Astrocyte of the spinal cord (primary cell): ENCODE results near the gene UBA7.
"Not testable (repeated sequence)": the region's sequence is repeated elsewhere in the genome, so short reads cannot be mapped to it uniquely, and the experiment has no call there.

Experiments
- DNase-seq: peaks from one replicate; pipeline ENCODE4 v3.0.0; 2011; ENCODE audit warnings: low read depth, low spot score
- H3K4me3 ChIP-seq: 2 replicates; pipeline ENCODE4 v1.5.1; 2011; ENCODE audit warnings: low read depth, mild to moderate bottlenecking, low read length, moderate library complexity
- in situ Hi-C: cut with HindIII; loops from 2 replicates; pipeline ENCODE4 v1.10.0; 2017; ENCODE audit warnings: low sequenced_read_pairs
- TF ChIP-seq, protein P1 (sequence below): IDR thresholded peaks from 2 replicates; pipeline ENCODE4 v1.5.1; 2012; ENCODE audit warnings: low read depth, mild to moderate bottlenecking, low read length, inconsistent platforms

Gene UBA7

GRCh38 chr3:49790626-49791411 is 22.9 kb downstream of the UBA7 start:
- H3K4me3 ChIP-seq, result no peak overlapping the region

DNA sequence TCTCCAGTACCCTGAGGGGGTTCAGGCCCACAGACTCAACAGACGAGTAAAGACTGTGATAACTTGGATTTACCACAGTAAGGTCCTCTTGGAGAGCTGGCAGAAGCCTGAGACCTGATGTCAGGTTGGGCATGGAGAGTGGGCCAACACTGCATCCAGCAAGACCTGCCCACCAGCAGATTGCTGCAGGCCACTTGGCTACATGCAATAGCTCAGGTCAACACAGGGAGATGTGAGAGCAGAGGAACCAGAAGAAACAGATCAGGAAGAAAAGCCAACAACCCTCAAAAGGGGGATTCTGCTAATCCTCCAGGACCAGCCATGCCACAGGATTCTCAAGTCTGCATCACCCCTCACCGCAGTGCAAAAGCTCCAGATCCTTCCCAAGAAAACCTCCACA is 25.7 kb downstream of the UBA7 start:
- no peak overlapping the region for H3K4me3 ChIP-seq

More at GRCh38 chr3:49790626-49791411, 22.9 kb downstream of the UBA7 start:
- TF ChIP-seq, protein P1, sequence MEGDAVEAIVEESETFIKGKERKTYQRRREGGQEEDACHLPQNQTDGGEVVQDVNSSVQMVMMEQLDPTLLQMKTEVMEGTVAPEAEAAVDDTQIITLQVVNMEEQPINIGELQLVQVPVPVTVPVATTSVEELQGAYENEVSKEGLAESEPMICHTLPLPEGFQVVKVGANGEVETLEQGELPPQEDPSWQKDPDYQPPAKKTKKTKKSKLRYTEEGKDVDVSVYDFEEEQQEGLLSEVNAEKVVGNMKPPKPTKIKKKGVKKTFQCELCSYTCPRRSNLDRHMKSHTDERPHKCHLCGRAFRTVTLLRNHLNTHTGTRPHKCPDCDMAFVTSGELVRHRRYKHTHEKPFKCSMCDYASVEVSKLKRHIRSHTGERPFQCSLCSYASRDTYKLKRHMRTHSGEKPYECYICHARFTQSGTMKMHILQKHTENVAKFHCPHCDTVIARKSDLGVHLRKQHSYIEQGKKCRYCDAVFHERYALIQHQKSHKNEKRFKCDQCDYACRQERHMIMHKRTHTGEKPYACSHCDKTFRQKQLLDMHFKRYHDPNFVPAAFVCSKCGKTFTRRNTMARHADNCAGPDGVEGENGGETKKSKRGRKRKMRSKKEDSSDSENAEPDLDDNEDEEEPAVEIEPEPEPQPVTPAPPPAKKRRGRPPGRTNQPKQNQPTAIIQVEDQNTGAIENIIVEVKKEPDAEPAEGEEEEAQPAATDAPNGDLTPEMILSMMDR, result no peak
- in situ Hi-C loops, result no loop called here
- DNase-seq, result no peak

GRCh38 chr3:49787536-49787935 is 26.2 kb downstream of the UBA7 start:
- DNase-seq, result no peak
- in situ Hi-C loops, result no loop called here
- no peak overlapping the region for H3K4me3 ChIP-seq
- TF ChIP-seq, protein P1, result no peak

More for the DNA sequence above, 25.7 kb downstream of the UBA7 start:
- in situ Hi-C loops, result no loop called here
- DNase-seq, result no peak
- TF ChIP-seq, protein P1, result no peak

GRCh38 chr3:49787182-49787464 is 26.6 kb downstream of the UBA7 start:
- TF ChIP-seq, protein P1, result no peak
- no peak for DNase-seq
- H3K4me3 ChIP-seq, result no peak overlapping the region
- in situ Hi-C loops, result no loop called here

- in situ Hi-C loops, result no loop called here
- DNase-seq, result peak; percentile 100
Observed at GRCh38 chr3:49786357-49787181, 27.2 kb downstream of the UBA7 start, which contains the start of gene IP6K1. IP6K1 (minus strand) TSS chr3:49786542; CDS start chr3:49748040, 38,502 bp downstream.

GRCh38 chr3:49785565-49786356 is 28.0 kb downstream of the UBA7 start:
- in situ Hi-C loops, result no loop called here
- peak; percentile 45 for DNase-seq

More at GRCh38 chr3:49786357-49787181, 27.2 kb downstream of the UBA7 start, which contains the start of gene IP6K1:
- TF ChIP-seq, protein P1, result no peak
- peak within 1 kb of the TSS; percentile 79 for H3K4me3 ChIP-seq

DNA sequence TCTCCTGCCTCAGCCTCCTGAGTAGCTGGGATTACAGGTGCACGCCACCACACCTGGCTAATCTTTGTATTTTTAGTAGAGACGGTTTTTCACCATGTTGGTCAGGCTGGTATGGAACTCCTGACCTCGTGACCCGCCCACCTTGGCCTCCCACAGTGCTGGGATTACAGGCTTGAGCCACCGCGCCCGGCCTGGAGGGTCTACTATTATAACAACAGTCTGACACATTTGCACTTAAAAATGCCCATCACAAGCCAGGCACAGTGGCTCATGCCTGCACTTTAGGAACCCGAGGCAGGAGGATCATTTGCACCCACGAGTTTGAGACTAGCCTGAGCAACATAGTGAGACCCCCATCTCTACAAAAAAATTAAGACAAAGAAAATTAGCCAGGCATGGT is 31.5 kb downstream of the UBA7 start:
- H3K4me3 ChIP-seq, DNase-seq, in situ Hi-C loops: not testable (repeated sequence)

More at GRCh38 chr3:49785565-49786356, 28.0 kb downstream of the UBA7 start:
- TF ChIP-seq, protein P1, result no peak
- H3K4me3 ChIP-seq, result peak overlapping the region; percentile 79
